Urothelium cell line (cell line): ENCODE results near the gene PDHX.
A peak's percentile ranks its signal among the peaks of the same experiment; 100 is the strongest.
"Not testable (repeated sequence)": the region's sequence is repeated elsewhere in the genome, so short reads cannot be mapped to it uniquely, and the experiment has no call there.

Experiments used
- DNase-seq: peaks from one replicate; pipeline ENCODE4 v3.0.0; 2011; ENCODE audit warnings: low spot score, mixed read lengths
- FAIRE-seq: peaks from 2 replicates; lab custom pipeline; 2011; peaks lifted over from hg19 to GRCh38; lab: Jason Lieb, UNC

The PDHX gene

DNA sequence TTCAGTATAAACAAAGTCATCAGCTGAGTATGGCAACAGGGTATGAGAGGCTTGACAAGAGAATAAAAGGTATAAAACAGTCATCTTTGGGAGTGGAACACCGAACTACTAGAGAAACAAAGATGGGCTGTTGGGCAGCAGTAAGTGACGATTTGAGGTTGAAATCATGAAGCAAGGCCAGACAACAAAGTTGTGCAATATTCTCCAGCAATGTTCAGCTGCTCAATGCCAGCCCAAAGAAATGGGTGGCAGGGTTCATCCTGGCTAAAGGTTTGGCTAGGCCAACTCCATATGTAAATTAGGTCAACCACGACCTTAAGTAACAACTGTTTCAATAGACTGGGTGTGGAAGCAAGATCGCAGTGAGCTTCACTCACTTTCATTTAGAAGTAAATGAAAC is 6.5 kb upstream of the PDHX start:
- FAIRE-seq, result no peak

DNA sequence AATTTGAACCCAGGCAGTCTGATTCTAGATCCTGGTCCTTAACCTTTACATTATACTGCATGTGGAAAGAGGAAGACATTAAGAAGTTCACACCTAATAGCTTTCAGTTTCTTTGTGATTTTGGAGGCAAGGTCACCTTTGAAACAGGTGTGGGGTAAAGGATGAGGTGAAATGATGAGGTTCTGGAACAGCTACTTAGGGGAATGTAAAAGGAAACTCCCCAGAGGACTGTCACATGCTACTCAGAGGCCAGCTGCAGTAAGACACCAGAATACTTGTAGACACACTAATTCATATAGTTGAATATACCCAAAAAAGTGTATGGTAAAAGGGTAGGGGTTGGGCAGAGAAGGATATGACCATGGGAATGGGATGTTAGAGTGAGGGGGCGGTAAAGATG is 5.6 kb upstream of the PDHX start:
- DNase-seq (no peak), FAIRE-seq (no peak)

More for the DNA sequence above, 6.5 kb upstream of the PDHX start:
- no peak for DNase-seq

DNA sequence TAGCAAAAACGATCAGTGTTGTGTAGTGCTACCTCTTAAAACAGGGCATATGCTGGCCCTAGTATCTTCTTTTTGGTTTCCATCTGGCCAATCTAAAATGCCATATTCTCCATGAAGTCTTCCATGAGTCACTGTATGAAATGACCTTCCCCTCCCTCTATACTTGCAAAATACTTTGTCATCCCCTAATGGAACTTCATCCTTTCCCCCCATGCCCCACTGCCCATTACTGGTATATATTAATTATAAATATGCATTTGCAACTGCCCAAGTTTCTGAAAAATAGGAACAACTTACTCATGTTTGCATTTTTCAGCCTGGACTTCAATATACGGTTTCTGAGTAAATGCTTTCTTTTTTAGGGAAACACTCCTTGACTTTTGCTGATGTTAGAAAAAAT is 4.7 kb upstream of the PDHX start:
- DNase-seq, result no peak
- no peak for FAIRE-seq

GRCh38 chr11:34913556-34913955 is 2.9 kb upstream of the PDHX start:
- not testable (repeated sequence) for FAIRE-seq, DNase-seq

- FAIRE-seq, result no peak
Measured at GRCh38 chr11:34915136-34916014, 1.0 kb upstream of the PDHX start.

DNA sequence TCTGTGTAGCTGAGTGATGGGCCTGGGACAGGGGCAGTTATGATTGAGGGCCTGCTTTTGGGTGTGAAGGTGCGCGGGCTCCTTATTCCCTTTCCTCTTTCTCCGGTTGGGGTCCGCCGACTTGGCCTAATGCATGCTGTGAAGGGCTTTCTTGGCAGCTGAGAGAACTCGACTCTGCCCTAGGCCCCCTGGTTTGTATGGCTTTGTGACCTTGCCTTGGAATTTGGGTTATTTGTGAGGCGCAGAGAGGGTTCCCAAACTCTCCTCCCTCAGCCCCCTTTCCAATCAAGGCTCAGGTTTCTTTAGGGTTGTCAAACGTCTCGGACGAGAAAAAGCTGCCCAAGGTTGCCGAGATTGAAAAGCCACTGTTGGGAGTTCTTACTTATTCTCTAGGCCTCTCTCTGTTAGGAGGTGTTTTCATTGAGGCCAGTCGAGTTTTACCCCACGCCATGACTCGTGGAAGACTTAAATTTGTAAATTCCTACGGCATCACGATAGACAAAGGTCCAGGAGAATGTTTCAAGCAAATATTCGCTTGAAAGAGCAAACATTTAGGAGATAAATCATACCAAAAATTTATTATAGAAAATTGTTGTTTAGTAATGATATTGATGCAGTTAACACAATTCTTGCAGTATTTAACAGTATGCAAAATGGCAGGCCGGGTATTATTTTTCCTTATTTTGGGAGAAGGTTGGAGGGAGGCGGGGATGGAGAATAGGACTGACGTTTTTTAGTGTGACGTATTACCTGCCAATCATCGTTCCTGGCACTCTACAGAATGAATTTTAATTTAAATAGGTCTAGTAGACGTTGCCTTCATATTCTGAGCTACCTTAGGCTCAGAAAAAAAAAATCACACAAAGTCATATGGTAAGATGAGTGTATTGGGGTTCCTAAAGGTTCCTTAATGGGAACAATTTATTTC is 689 bp downstream of the PDHX start:
- DNase-seq (no peak), FAIRE-seq (no peak)

More at GRCh38 chr11:34915136-34916014, 1.0 kb upstream of the PDHX start:
- DNase-seq, result no peak

- DNase-seq, result no peak
- FAIRE-seq, result no peak
Measured at GRCh38 chr11:34921156-34921555, 4.7 kb downstream of the PDHX start.

DNA sequence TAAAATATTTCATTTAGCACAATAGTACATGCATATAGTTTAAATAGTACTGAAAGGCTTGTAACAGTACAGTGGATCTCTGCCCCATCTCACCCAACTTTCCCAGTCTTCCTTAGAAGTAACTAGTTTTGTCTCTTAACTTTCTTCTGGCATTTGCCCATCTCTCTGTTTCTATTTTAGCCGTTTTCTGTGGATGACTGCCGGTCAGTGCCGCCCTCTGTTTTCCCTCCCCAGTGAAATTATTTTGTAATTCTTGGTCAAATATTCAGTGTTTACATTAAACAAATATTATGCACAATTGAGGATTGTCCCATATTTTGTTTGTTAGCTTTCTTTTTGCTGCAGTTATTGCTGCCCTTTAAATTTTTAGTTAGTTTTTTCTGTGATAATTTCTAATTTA is 8.3 kb downstream of the PDHX start:
- DNase-seq (no peak), FAIRE-seq (no peak)

- DNase-seq (peak; percentile 8), FAIRE-seq (no peak)
Measured at GRCh38 chr11:34926101-34926830, 9.8 kb downstream of the PDHX start.

GRCh38 chr11:34926831-34927132 is 10.4 kb downstream of the PDHX start:
- FAIRE-seq, result no peak
- DNase-seq, result no peak

DNA sequence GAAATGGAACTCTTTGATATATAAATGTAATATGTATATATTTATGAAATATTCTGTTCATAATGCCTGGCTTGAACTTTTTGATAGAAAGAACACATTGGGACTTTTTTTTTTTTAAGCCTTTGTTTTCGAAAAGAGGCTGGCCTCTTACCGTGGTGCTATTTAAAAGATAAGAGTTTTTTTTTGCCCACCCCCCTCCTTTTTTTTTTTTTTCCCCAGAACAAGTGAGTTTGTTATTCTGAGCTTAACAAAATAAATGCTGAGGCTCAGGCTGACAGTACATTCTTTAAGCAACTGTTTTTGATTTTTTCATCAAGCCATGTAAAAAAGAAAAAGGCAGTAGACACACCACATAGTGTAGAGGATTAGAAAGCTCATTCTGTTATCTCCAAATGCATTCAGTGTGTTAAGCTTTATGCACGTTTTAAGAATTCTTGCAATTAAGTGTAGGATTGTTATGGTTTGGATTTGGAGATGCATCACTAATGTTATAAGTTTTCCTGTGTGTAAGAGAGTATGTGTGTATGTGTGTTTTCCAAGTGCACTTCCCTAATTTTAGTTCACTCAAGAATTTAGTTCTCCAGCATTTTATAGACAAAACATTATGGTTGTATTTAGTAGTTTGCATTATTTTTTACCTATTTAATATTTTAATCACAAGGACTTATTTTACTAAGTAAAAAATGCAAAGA is 12.0 kb downstream of the PDHX start:
- FAIRE-seq, result no peak
- no peak for DNase-seq

DNA sequence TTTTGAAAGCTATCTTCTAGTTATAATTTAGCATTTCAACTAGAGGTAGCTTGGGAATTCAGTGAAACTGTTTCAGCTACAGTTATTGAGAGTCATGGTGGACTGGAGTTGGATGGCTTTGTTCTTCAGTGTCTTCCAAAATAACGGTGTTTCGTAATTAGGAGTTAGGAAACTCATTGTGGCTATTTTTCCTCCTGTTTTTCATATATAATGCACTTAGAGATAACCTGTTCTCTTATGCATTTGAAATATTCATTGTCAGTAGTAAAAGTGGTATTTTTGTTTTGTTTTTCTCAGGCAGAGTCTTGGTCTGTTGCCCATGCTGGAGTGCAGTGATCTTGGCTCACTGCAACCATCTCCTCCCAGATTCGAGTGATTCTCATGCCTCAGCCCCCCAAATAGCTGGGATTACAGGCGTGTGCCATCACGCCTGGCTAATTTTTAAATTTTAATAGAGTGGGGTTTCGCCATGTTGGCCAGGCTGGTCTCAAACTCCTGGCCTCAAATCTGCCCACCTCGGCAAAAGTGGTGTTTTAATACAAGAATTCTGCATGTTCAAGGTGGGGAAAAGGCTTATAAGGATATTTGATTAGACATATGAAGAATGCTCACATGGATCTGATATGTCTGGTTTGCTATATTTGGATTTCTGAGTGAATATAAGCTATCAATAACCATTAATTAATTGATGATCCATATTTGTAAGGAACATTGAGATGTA is 12.7 kb downstream of the PDHX start:
- DNase-seq (no peak), FAIRE-seq (no peak)

DNA sequence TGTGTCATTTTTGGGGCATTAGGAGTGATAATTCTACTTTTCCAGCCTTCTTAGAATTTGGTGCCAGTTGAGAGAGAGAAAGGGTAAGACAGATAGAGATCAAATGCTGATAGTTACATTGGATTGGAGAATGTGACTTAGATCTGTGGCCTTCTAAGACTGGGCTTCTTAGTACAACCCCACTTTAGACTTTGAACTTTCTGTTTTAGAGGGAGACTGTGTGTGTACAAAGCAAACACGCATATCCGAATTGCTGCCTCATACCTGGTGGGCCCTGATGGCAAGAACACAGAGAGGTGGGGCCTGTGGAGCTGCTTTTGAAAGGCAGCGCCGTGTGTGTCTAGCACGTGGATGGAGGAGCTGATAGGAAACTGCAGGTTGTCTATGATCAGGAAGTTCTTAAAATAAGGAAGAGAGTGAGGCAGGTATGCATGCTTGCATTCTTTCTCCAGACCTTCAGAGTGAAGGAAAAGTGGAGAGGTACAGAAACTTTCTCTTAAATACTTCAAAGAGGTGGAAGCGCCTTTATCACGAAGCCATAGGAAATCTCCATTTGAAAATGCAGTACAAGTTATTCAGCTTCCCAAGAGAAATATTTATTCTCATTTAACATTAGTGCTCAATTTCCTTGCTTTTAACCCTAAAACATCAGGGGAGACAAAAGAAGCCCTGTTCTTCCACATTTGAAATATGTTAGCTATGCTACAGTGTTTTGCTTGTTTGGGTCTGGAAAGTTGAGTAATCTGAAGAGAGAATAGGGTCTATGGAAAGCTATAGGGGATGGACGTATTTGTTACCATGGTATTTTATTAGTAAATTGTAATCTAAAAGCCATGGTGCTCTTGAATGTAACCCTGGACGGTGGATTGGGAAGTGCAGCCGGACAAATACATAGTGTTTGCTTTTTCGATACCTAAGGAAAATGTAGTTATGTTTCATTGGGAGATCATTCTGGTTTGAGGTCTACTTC is 13.7 kb downstream of the PDHX start:
- FAIRE-seq (no peak), DNase-seq (no peak)

DNA sequence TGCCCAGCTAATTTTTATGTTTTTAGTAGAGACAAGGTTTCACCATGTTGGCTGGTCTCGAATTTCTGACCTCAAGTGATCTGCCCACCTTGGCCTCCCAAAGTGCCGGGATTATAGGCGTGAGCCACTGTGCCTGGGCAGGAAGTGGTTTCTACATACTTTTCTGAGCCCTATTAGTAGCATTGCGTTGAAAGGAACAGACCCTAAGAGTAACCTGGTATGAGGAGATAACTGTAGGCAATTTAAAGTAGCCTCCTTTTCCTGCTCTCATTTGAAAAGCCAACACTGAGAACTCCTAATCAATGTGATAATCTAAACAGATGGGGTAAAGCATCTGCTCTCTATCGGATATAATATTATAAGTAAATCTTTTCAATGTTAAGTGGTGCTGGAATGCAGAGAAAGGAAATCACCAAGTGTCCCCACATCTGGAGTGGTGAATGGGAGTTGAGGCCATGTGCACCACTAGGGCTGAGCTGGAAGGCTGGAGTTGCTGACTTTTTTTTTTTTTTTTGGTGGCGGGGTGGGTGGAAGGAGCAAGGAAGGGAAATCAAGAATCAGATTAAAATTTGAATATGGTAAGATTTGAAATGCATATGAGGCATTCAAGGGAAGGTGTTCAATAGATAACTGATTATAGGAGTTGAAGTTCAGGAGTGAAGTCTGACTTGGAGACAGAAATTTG is 20.7 kb downstream of the PDHX start:
- FAIRE-seq (no peak), DNase-seq (no peak)

GRCh38 chr11:34938611-34939010 is 22.2 kb downstream of the PDHX start:
- FAIRE-seq (no peak), DNase-seq (no peak)

DNA sequence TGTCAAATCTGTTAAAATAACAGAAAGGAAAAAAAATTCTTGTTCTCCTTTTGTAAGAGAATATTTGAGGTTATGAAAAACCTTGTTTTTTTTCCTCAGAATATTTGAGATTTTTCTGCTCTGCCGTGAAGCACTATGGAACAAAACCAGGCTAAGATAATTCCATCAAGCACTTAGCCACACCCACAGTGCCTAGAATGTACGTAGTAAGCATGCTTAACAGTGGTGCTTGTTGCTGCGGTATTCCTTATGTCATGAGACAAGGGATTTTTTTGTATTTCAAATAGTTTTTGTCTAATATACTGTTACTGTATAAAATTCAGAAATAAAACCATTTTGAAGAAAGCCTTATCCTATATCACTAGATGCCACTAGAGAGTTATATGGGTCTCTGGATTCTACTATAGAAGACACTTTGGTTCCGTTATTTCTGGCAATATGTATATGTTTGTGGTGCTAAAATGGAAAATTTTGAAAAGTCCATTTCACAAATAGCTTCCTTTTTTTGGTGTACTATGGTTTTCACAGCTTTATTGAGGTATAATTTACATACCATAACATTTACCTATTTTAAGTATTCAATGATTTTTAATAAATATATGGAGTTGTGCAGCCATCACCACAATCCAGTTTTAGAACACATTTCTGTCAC is 23.7 kb downstream of the PDHX start:
- DNase-seq (no peak), FAIRE-seq (no peak)

GRCh38 chr11:34941688-34942087 is 25.3 kb downstream of the PDHX start:
- DNase-seq (no peak), FAIRE-seq (no peak)

DNA sequence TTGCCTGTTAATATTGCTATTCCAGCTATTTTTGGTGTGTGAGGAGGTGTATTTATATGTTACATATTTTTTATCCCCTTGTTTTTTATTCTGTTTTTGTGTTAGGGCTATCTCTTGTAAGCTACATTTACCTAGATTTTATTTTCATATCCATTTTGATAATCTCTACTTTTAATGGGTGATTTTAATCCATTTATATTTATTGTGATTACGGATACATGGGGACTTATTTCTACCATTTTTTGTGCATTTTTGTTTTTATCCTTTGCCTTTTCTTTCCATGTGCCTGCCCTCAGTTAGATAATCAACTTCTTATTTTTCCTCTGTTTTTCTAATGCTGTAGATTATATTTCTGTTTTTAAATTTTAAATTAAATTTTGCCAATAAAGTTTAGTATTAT is 28.3 kb downstream of the PDHX start:
- DNase-seq, result no peak
- no peak for FAIRE-seq
